RCC 7860 (cell line): ENCODE measurements around the gene HBG1.
"Not testable (repeated sequence)": the region's sequence is repeated elsewhere in the genome, so short reads cannot be mapped to it uniquely, and the experiment has no call there.

Source experiments
- DNase-seq: peaks from one replicate; pipeline ENCODE4 v3.0.0-alpha.2; 2015; ENCODE audit warnings: low spot score
- FAIRE-seq: peaks from 2 replicates; lab custom pipeline; 2012; peaks lifted over from hg19 to GRCh38; lab: Jason Lieb, UNC

HBG1 gene

DNA sequence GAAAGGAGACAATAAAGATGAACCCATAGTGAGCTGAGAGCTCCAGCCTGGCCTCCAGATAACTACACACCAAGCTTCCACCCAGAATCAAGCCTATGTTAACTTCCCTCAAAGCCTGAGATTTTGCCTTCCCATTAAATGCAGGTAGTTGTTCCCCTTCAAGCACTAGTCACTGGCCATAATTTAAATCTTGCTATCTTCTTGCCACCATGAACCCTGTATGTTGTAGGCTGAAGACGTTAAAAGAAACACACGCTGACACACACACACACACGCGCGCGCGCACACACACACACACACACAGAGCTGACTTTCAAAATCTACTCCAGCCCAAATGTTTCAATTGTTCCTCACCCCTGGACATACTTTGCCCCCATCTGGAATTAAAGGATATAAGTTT is 1.2 kb downstream of the HBG1 start:
- FAIRE-seq, DNase-seq: not testable (repeated sequence)

DNA sequence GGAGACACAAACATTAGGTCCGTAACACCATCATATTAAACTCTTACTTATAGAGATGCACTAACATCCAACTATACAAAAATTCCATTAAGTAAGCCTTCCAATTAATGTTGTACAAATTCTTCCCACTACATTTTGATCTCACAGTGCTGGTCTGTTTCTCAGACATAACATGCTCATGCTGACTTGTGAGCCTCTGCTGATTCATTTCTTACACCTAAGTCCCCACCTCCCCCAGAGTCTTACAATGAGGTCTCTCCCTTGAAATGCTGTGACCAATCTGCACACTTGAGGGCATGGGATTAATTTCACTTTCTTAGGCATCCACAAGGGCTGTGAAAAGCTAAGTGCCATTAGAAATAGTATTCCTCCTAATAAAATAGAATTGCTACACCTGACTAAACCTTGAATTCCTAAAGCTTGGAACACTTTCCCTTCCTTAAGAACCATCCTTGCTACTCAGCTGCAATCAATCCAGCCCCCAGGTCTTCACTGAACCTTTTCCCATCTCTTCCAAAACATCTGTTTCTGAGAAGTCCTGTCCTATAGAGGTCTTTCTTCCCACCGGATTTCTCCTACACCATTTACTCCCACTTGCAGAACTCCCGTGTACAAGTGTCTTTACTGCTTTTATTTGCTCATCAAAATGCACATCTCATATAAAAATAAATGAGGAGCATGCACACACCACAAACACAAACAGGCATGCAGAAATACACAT is 2.0 kb downstream of the HBG1 start:
- FAIRE-seq (no peak), DNase-seq (no peak)

DNA sequence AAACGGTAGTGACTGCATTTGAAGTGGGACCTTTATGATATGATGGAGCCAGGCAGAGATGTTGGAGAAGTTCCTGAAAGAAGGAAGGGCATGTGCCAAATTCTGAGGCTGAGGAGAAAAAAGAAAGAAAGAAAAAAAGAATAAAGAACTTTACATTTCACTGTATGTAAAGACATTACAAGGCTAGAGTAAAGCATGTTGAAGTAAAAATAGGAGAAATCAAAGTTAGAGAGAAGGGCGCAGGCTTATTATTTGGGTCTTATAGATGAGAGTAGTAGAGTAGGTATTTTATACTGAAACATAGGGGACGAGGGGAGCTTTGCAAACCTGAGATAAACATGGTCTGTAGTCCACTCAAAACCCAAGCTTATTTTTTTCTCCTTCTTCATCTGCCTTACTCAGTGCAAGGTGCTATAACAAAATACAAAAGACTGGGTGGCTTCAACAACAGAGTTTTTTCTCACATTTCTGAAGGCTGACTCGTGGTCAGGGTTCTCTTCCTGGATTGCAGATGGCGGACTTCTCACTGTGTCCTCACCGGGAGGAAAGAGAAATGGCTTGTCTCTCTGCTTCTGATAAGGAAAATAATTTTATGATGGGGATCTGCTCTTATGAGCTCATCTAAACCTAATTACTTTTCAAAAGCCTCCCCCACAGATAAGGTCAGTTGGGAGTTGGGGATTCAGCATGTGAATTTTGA is 2.7 kb downstream of the HBG1 start:
- DNase-seq (no peak), FAIRE-seq (no peak)

DNA sequence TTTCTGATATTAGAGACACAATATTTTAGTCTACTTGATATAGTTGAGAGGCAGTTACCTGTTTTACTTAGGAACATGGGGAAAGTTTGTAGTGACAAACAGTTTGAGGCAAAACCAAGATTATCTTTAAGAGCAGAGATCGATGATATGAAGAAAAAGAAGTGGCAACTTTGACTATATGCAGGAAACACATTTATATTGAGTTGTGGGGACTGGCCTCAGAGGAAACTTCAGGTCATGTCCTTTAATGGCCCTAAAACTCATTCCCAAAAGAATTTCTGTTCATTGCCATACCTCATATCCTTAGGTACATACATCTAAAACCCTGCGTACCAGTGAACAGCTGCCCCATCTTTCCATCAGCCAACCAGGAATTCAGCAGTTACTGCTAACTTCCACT is 4.5 kb downstream of the HBG1 start:
- DNase-seq (no peak), FAIRE-seq (no peak)

DNA sequence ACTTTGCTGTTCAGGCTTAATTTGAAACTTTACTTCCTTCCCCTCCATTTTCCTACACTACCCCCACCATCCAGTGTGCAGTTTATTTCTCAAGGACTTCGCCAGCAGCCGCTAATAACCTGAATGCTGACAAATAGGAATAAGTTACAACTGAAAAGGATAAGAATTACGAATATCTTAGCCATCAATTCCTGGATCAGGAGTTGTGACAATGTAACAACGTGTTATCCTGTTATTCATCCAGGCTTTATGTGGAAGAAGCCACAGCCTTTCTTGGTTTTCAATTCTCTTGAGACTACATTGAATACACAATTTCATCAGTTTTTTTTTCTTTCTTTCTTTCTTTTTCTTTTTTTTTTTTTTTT is 5.9 kb downstream of the HBG1 start:
- DNase-seq (no peak), FAIRE-seq (no peak)

DNA sequence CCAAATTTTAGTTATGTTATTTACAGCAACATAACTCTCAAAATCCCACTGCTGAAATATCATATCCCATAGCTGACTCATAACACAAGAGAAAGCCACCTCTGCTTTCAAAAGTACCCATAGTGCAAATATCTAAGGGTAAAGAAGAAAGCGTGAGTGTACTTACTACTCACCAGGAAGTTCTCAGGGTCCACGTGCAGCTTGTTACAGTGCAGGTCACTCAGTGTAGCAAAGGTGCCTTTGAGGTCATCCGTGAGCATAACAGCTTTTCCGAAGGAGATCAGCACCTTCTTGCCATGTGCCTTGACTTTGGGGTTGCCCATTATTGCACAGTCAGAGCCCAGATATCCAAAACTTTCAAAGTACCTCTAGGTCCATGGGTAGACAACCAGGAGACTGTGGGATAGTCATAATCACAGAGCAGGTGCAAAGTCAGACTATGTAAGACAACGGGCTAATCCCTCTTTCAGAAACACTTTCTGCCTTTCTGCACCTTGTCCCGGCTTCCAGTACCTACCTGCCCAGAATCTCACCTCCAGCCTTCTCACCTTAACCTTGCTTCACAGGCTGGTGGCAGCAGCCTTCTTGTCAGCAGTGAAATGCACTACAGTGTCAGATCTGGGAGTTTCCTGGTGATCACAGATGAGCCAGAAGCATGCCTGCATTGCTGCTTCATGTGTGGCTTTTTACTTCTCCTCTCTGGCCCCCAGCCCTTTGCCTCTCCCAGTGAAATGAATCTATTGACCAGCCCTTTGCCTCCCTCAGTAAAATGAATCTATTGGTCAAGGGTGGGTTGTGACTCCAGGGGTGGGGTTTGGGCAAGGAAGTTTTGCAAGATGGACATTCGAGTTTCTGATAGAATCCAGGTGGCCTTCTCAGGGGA is 6.5 kb downstream of the HBG1 start:
- FAIRE-seq (no peak), DNase-seq (no peak)

DNA sequence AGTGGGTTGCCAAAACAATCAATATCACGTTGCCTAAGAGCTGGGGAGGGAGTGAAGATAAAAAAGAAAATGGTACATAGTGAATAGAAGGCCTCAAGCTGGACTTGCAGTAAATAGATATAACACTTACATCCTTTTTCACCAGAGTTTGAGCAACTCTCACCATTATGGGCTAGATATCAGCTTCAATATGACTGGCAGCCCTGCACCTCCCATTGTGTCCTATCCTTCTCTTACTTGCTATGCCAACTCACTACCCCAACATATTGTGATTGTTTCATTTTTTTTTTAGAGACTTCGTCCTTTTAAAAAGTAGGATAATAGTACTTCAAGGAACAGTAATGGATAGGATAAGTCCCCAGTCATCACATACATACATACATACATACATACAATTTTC is 7.4 kb downstream of the HBG1 start:
- FAIRE-seq (no peak), DNase-seq (no peak)

DNA sequence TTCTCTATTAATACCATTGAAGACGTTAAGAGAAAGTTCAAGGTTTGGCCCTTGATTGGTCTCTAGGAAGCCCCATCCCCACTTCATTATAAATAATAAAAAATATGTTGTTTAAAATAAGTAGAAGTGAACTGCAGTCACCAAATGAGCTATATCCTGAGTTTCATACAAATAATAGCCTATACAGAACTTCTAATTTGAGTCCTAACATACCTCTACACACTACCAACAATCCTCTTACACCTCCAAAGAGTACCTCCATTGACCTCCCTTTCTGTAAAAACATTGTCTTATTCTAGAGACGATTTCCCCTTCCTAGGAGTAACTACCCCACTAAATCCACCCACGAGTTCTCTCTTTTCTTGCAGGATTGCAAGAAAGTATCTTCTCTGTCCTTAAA is 8.2 kb downstream of the HBG1 start:
- FAIRE-seq = no peak

DNA sequence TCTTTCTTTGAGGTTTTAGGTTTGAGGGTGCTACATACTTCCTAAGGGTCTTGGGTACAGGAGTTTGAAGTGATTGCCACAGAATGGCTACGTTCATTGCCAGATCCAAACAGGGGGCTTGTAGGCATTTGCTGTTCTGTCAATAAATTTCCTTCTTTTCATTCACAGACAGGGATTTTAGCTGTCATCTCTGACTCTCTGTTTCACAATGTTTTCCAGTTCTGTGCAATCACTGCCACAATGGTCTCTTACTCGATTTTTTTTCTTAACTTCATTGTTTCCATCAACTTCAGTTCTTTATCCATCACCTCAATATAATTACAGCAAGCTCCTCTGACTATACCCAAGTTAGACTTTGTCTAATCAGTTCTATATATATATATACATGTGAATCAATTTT is 9.2 kb downstream of the HBG1 start:
- DNase-seq (no peak), FAIRE-seq (no peak)

More for the DNA sequence above, 8.2 kb downstream of the HBG1 start:
- DNase-seq = no peak

DNA sequence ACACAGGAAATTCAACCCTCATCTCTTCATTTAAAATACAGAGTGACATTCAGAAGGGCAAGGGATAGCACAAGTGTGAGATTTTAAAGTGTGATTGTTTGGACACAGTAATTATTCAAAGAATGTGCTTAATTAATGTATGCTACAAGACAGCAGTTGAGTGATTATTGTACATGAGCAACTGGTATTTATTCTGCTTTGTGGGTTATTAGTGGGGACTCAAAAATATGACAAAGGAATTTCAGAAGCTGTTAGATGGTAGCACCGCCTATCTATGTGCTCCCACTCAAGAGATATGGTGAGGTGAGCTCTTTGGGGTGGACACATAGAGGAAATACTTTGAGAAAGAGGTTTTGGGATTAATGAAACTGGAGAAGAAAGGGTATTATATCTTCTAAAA is 9.6 kb downstream of the HBG1 start:
- FAIRE-seq = no peak

DNA sequence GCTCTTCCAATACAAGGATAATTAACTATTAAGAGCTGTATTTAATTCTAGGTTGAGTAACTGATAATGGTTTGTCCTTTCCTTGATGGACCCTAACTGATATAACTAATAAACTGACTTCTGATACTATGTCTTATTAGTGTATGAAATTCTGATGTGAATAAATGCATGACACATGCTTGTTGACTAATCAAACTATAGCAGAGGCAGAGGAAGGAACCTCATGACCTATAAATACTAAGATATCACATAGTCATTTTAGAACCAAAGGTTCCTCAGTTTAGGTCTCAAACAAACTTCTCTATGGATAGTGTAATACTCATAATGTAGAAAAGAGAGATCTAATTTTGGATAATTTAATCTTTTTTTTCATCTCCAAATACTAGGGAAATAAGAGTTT is 10.6 kb downstream of the HBG1 start:
- FAIRE-seq (no peak), DNase-seq (no peak)

More for the DNA sequence above, 9.6 kb downstream of the HBG1 start:
- no peak for DNase-seq

DNA sequence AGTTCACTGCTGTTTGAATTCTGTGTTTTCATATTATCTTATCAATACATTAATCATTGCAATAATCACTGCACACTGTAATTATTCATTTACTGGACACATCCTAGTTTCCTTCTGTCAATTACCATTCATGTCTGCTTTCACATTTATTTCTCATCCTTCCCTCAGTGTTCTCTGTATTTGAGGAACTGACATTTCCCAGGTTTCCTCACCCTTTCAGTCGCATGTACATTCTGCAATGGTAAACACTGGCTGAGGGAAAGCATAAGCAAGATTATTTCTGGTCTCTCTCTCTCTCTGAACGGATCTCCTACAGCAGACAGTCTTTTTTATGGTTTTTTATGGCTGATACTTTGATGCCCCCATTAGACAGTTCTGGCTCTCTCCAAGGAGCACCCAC is 11.2 kb downstream of the HBG1 start:
- DNase-seq (no peak), FAIRE-seq (no peak)

DNA sequence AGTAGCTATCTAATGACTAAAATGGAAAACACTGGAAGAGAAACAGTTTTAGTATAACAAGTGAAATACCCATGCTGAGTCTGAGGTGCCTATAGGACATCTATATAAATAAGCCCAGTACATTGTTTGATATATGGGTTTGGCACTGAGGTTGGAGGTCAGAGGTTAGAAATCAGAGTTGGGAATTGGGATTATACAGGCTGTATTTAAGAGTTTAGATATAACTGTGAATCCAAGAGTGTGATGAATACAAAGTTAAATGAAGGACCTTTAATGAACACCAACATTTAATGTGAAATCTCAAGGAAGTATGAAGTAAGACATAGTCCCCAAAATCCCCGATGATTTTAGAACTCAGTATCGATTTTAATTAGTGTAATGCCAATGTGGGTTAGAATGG is 12.2 kb downstream of the HBG1 start:
- DNase-seq = no peak
- no peak for FAIRE-seq

DNA sequence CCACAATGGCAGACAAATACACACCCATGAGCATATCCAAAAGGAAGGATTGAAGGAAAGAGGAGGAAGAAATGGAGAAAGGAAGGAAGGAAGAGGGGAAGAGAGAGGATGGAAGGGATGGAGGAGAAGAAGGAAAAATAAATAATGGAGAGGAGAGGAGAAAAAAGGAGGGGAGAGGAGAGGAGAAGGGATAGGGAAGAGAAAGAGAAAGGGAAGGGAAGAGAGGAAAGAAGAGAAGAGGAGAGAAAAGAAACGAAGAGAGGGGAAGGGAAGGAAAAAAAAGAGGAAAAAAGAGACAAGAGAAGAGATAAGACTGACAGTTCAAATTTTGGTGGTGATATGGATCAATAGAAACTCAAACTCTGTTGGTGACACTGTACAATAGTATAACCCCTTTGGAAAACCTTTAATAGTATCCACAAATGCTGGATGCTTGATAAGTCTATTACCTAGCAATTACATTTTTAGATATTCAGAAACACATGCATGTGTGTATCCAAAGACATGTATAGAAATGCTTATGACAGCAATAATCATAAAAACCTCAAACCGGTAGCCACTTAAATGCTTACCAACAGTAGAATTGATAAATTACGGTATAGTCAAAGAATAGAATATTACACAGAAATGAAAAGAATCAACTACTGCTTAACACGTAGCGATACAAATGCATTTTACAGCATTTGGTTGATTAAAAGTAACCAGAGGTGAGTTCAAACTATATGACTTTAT is 14.1 kb downstream of the HBG1 start:
- DNase-seq = no peak
- FAIRE-seq = no peak

DNA sequence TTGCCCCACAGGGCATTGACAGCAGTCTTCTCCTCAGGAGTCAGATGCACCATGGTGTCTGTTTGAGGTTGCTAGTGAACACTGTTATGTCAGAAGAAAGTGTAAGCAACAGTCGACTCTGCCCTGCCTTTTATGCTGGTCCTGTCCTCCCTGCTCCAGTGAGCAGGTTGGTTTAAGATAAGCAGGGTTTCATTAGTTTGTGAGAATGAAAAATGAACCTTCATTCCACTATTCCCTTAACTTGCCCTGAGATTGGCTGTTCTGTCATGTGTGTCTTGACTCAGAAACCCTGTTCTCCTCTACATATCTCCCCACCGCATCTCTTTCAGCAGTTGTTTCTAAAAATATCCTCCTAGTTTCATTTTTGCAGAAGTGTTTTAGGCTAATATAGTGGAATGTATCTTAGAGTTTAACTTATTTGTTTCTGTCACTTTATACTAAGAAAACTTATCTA is 15.2 kb downstream of the HBG1 start, which contains the start of gene HBD:
Gene HBD (minus strand): TSS at position 103 of the 454 bp plus-strand sequence. CDS start 50 bp downstream, at position 53.
- DNase-seq (peak; percentile 9), FAIRE-seq (no peak)

DNA sequence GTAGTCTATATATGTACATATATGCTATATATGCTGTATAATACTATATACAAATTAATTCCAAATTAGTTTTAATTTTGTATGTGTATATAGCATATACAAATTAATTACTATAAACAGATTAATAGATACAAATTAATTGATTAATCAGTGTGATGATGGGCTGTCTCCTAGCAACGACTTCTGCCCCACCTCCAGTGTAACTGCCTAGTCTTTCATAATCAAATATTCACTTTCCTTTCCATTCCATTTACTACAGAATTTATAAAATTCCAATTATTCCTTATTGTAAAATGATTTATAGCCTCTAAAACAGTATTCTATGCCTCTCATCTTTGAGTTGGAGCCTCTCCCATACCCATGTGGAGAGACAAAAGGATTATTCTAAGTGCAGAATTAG is 16.4 kb downstream of the HBG1 start:
- DNase-seq (no peak), FAIRE-seq (no peak)

DNA sequence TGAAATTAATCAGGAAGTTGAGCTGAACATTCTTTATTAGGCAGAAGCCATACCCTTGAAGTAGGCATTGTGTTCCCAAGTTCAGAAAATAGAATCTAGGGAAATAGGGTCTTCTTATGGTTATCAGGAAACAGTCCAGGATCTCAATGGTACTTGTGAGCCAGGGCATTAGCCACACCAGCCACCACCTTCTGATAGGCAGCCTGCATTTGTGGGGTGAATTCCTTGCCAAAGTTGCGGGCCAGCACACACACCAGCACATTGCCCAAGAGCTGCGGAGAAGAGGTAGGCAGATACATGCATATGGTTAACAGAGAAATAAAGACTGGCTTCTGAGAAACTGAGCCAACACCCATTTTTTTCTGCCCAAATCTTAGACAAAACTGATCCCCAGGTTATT is 16.8 kb downstream of the HBG1 start:
- DNase-seq (no peak), FAIRE-seq (no peak)

DNA sequence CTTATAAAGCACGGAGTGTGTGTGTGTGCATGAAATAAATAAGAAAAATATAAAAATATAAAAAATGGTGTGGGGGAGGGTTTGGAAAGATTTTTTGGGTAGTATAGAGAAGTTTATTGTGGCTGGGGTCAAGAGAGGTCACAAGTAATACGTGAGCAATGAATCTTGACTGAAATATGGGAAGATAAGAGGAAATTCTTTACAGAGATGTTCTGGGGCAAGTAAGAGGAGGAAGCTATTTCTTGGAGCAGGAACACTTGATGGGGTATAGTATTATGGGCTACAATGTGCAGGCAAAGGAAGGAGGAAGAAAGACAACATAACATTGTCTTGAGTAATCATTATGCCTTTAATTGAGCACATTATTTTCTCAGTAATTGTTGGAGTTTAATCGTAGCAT is 17.5 kb downstream of the HBG1 start:
- no peak for DNase-seq
- no peak for FAIRE-seq

DNA sequence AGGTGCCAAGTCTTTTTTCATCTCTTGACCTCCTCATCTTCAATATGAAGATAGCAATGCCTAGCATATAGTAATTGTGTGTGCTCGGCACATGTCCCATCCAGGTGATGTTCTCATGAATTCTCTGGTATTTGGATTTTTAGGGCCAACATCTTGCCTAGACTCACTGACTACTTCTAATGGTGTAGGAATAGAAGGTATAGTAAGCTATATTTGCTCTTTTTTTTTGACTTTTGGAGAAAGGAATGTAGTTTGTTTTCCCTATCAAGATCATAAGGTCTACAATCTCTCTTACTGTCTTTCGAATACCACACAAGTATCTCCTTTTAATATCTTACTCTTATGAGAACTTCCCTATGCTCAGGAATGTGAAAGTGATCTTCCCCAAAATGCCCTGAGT is 18.5 kb downstream of the HBG1 start:
- FAIRE-seq (no peak), DNase-seq (no peak)

DNA sequence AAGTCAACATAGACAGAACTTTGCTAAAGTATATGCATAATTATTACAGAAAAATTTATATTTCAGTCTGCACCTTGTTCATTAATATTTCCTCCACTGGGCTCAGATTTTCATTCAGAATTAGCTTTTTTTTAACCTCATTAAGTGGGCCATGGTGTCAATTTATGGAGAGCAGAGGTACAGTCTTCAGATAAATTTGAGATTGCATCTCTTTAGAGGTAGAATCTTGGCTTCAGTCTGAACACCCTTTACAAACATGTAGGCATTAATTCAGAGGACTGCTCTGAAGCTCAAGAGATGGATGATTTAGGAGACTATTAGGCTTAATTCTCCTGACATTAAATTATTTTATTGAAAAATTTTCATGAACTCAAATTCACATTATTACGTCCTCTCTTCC is 19.4 kb downstream of the HBG1 start:
- no peak for DNase-seq
- FAIRE-seq = no peak

DNA sequence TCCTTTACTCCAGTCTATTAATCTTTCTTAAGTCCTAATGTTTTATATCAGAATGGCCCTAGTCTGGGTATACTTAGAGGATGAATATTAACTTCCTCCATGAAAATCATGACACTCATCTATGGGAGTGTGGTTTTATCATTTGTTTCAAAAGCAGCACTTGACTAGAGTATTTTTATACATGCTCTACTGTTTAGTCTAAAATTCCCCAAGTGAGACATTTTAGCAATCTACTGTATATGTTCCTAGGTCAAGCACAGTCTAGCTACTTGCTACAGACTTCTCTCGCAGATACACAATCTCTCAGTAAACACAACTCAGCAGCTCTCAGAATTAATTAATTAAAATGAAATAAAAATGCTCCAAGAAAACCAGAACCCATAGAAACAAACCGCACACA is 19.9 kb downstream of the HBG1 start:
- FAIRE-seq = no peak
- no peak for DNase-seq
